Vagina (tissue), 2 donors: ENCODE data around the gene FYB1.

Experiments used
- CTCF ChIP-seq, 3 experiments: fragments of 450-650 bp in 2 of 3; fragments of 200-600 bp in 1 of 3; sonication (generic) in 1 of 3; IDR thresholded peaks; one replicate each; pipeline ENCODE4 v1.5.1; 2017 to 2019; ENCODE audit warnings: antibody characterized with exemption in 3 of 3, mild to moderate bottlenecking in 2 of 3, moderate library complexity in 2 of 3
- POLR2AphosphoS5 ChIP-seq, 2 donors: sonication (generic); formaldehyde crosslinking; IDR thresholded peaks; one replicate each; pipeline ENCODE4 v1.9.0; 2017; ENCODE audit warnings: antibody characterized with exemption in 2 of 2, mild to moderate bottlenecking in 2 of 2, low read depth in 1 of 2; ENCODE audit not compliant: insufficient read depth in 1 of 2

- TF ChIP-seq POLR2AphosphoS5 (IDR thresholded peaks at IDR 0.05; ENCODE audit: insufficient read depth in 1 of 2, low read depth in 1 of 2): no peak
- TF ChIP-seq CTCF (IDR thresholded peaks at IDR 0.05): no peak
Measured at GRCh38 chr5:39186722-39187539, 32.4 kb downstream of the FYB1 start.
